Heart left ventricle (tissue), 13 donors: ENCODE results near the gene PKN1.

Experiments used
- POLR2A ChIP-seq, 2 donors: fragments of 450-650 bp; IDR thresholded peaks; one replicate each; pipeline ENCODE4 v1.6.1; 2017; ENCODE audit warnings: antibody characterized with exemption in 2 of 2, mild to moderate bottlenecking in 2 of 2, moderate library complexity in 2 of 2
- TF ChIP-seq, protein P1 (sequence below), 12 donors: fragments of 200-600 bp; sonication (generic) in 4 of 12; IDR thresholded peaks; one replicate each; pipeline versions ENCODE4 v1.5.0 to v1.8.0; 2018 to 2022; ENCODE audit warnings: antibody characterized with exemption in 12 of 12, mild to moderate bottlenecking in 5 of 12
- donor health status: ischemic (EF 13 %, LVEDD 7.1; RV severe dilation, severe dysfunction).
- donor health status: DM: no; HTN: yes; CAD: no.
- donor health status: DM: no; HTN: no; CAD: no.
- donor health status: ischemic (EF 25% LVEDD 6.9; RV normal size, moderate dysfunction).
- donor health status: ischemic (EF 25% LVEDD 5.7; RV mildly dilated, moderate dysfunction).
- donor health status: ischemic (EF 35%, LVEDD 5.7; RV mildly dilated, moderate dysfunction).
- donor health status: nonischemic (EF 11% LVEDD 7.7; RV severe dilation, severe dysfunction).
- donor health status: DM: yes; HTN: yes; CAD: no.
- donor health status: PGD.
- donor health status: ischemic (EF 29% LVEDD 5.4; RV normal size, mild dysfunction).
- donor health status: nonischemic (EF 23%, LVEDD 6.1; RV moderate dilation, normal function).

DNA sequence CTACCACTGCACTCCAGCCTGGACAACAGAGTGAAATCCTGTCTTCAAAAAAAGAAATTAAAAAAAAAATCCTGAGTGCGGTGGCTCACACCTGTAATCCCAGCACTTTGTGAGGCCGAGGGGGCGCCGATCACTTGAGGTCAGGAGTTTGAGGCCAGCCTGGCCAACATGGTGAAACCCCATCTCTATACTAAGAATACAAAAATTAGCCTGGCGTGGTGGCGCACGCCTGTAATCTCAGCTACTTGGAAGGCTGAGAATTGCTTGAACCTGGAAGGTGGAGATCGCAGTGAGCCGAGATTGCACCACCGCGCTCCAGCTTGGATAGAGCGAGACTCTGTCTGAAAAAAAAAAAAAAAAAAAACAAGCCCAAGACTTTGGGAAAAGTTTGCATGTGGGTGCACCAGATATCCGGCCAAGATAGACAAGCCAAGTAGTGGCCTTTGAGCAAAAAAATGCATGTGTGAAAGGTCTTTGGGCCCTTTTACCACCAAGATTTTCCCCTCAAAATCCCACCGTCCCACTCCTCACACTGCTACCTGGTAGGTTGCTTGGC lies 79.4 kb downstream of the PKN1 start:
- TF ChIP-seq, protein P1, sequence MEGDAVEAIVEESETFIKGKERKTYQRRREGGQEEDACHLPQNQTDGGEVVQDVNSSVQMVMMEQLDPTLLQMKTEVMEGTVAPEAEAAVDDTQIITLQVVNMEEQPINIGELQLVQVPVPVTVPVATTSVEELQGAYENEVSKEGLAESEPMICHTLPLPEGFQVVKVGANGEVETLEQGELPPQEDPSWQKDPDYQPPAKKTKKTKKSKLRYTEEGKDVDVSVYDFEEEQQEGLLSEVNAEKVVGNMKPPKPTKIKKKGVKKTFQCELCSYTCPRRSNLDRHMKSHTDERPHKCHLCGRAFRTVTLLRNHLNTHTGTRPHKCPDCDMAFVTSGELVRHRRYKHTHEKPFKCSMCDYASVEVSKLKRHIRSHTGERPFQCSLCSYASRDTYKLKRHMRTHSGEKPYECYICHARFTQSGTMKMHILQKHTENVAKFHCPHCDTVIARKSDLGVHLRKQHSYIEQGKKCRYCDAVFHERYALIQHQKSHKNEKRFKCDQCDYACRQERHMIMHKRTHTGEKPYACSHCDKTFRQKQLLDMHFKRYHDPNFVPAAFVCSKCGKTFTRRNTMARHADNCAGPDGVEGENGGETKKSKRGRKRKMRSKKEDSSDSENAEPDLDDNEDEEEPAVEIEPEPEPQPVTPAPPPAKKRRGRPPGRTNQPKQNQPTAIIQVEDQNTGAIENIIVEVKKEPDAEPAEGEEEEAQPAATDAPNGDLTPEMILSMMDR (IDR thresholded peaks at IDR 0.05) = no peak
- TF ChIP-seq POLR2A (IDR thresholded peaks at IDR 0.05) = no peak
